Bronchial epithelial cell (primary cell): ENCODE data around the gene C6orf58. TPM values are rescaled to one million over a fixed set of nuclear protein-coding genes. Genes with fewer than 3 reads are reported as not detected.

Source experiments
- DNase-seq: peaks from one replicate; pipeline ENCODE4 v3.0.0-alpha.2; 2010; ENCODE audit warnings: low read depth
- FAIRE-seq: peaks from 2 replicates; lab custom pipeline; 2011; peaks lifted over from hg19 to GRCh38; lab: Jason Lieb, UNC
- H3K27me3 ChIP-seq: 2 replicates; pipeline ENCODE4 v1.5.1; 2011; ENCODE audit warnings: low read length; ENCODE audit not compliant: control insufficient read depth, insufficient read depth
- H3K36me3 ChIP-seq: 2 replicates; pipeline ENCODE4 v1.5.1; 2011; ENCODE audit warnings: low read length; ENCODE audit not compliant: control insufficient read depth, insufficient read depth
- H3K4me3 ChIP-seq: 2 replicates; pipeline ENCODE4 v1.5.1; 2011; ENCODE audit warnings: mild to moderate bottlenecking, low read depth, low read length, control low read depth
- CTCF ChIP-seq: IDR thresholded peaks from 2 replicates; pipeline ENCODE4 v1.5.1; 2011; ENCODE audit warnings: mild to moderate bottlenecking, moderate library complexity, low read length, control low read depth, inconsistent platforms; ENCODE audit not compliant: insufficient read depth, severe bottlenecking
- total RNA-seq: library from RNA; depleted of rRNA; stranded (reverse); fragments of >200 nt; gene quantifications from 2 replicates; pipeline ENCODE4 v1.2.1, GENCODE V29; 2014

C6orf58 gene
- total RNA-seq, 1 donor from 2014 or later: not detected

GRCh38 chr6:127566119-127566518, 10.9 kb upstream of the C6orf58 start:
- no peak overlapping the region for H3K4me3 ChIP-seq
- DNase-seq: no peak
- H3K27me3 ChIP-seq: no peaks in the 10 kb centered on the region
- H3K36me3 ChIP-seq: no peaks in the 10 kb centered on the region
- FAIRE-seq: no peak
- no peak for TF ChIP-seq CTCF

GRCh38 chr6:127566651-127567050, 10.3 kb upstream of the C6orf58 start:
- FAIRE-seq: no peak

GRCh38 chr6:127567476-127567875, 9.5 kb upstream of the C6orf58 start:
- Histone ChIP-seq H3K27me3 (no peaks in the 10 kb centered on the region), H3K4me3 (no peak overlapping the region), H3K36me3 (no peaks in the 10 kb centered on the region)
- DNase-seq (no peak), FAIRE-seq (no peak)
- TF ChIP-seq CTCF: no peak

More at GRCh38 chr6:127566651-127567050, 10.3 kb upstream of the C6orf58 start:
- no peaks in the 10 kb centered on the region for H3K27me3 ChIP-seq
- DNase-seq: no peak
- H3K4me3 ChIP-seq: no peak overlapping the region
- no peak for TF ChIP-seq CTCF
- no peaks in the 10 kb centered on the region for H3K36me3 ChIP-seq

GRCh38 chr6:127570739-127571389, 6.1 kb upstream of the C6orf58 start:
- Histone ChIP-seq H3K4me3 (no peak overlapping the region), H3K27me3 (no peaks in the 10 kb centered on the region), H3K36me3 (no peaks in the 10 kb centered on the region)
- DNase-seq (peak; percentile 59), FAIRE-seq (no peak)
- no peak for TF ChIP-seq CTCF

GRCh38 chr6:127578900-127579299, 1.9 kb downstream of the C6orf58 start:
- no peak for DNase-seq
- no peak for TF ChIP-seq CTCF
- Histone ChIP-seq H3K4me3 (no peak overlapping the region), H3K36me3 (no peaks in the 10 kb centered on the region), H3K27me3 (no peaks in the 10 kb centered on the region)
- no peak for FAIRE-seq

- no peak for TF ChIP-seq CTCF
- FAIRE-seq: no peak
- Histone ChIP-seq H3K36me3 (no peaks in the 10 kb centered on the region), H3K27me3 (no peaks in the 10 kb centered on the region), H3K4me3 (no peak overlapping the region)
- DNase-seq: no peak
These were observed 4.6 kb downstream of the C6orf58 start for GRCh38 chr6:127581576-127581975.
